Upper lobe of right lung (tissue), 1 donor: ENCODE results near the gene QSOX2. TPM values are rescaled to one million over a fixed set of nuclear protein-coding genes. Genes with fewer than 3 reads are reported as not detected.
A peak's percentile ranks its signal among the peaks of the same experiment; 100 is the strongest.

Source experiments
- ATAC-seq: fragments of 200-7000 bp; cut with Tn5 transposase; one replicate; pipeline ENCODE4 v1.9.1; 2020; ENCODE audit warnings: mild to moderate bottlenecking, moderate library complexity
- DNase-seq: peaks from one replicate; pipeline ENCODE4 v3.0.0-alpha.2; 2020
- H3K27ac ChIP-seq: fragments of 200-600 bp; one replicate; pipeline ENCODE4 v1.8.0; 2022
- H3K27me3 ChIP-seq: fragments of 200-600 bp; one replicate; pipeline ENCODE4 v1.8.0; 2022; ENCODE audit warnings: mild to moderate bottlenecking
- H3K36me3 ChIP-seq: fragments of 200-600 bp; one replicate; pipeline ENCODE4 v1.8.0; 2022
- H3K4me1 ChIP-seq: fragments of 200-600 bp; one replicate; pipeline ENCODE4 v1.8.0; 2022
- H3K4me3 ChIP-seq: fragments of 200-600 bp; one replicate; pipeline ENCODE4 v1.8.0; 2022; ENCODE audit warnings: mild to moderate bottlenecking
- H3K9me3 ChIP-seq: fragments of 200-600 bp; one replicate; pipeline ENCODE4 v1.8.0; 2022
- CTCF ChIP-seq: fragments of 200-600 bp; IDR thresholded peaks from one replicate; pipeline ENCODE4 v1.8.0; 2022; ENCODE audit warnings: antibody characterized with exemption
- intact Hi-C: fragments of 100-400 bp; cut with DNase I; formaldehyde crosslinking; loops from one replicate; pipeline ENCODE4 v1.11.0; 2022
- total RNA-seq: library from RNA; stranded (reverse); fragmentation: NEBNext Ultra II Directional; extraction: Animal tissue kit (Norgen Biotek cat#: 25700); gene quantifications from one replicate; pipeline ENCODE4 v1.2.1, GENCODE V29; 2021
- donor health status: DM: no; HTN: yes; CAD: no; lungs with severe emphysema.

Gene QSOX2
- total RNA-seq, 1 donor from 2014 or later = 13.1 TPM

DNA sequence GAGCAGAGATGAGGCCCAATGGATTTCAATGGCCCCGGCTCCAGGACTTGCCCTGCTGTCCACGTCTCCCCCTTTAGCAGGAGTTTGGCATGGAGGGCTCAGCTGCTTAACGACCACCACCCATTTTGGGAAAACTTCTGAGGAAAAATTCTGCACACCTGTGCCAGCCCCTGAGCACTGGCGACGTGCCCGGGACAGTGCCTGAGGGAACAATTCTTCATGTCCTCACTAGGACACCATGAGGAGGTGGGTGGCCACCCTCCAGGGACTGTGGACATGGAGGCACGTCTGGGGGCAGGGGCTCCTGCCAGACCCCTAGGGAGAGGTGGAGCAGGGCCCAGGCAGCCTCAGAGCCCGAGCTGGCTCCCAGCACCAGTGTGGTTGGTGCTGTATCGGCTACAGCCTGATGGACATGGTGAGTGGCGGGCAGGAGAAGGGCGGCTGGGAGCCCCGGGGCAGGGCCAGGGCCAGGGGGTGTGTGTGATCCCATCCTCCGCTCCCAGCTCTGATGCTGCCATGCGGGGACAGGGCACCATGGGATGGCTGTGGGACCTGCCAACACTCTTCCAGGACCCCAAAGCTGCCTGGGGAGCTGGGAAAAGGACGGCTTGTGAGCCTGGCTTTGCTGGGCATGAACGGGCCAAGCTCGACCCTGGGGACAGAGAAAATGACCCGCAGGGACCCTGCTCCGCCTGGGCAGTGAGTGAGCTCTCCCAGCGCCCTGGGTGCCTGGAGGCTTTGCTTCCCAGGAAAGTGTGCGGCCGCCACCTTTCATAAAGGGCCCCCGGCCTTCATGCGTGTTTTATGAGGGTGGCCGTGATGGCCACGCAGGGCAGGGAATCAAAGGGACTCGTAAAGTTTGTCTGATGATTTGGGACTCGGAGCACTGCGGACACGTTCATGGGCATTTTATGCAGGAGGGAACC, 3.6 kb upstream of the QSOX2 start:
- H3K4me3 ChIP-seq = no peak overlapping the region
- intact Hi-C loops = no loop called here
- H3K4me1 ChIP-seq = peaks cover 10% of the 10 kb centered on the region
- no peak for ATAC-seq
- DNase-seq = no peak
- TF ChIP-seq CTCF = no peak
- no peaks in the 10 kb centered on the region for H3K9me3 ChIP-seq
- H3K36me3 ChIP-seq = no peaks in the 10 kb centered on the region
- H3K27me3 ChIP-seq = peaks cover 8% of the 10 kb centered on the region
- no peak overlapping the region for H3K27ac ChIP-seq

DNA sequence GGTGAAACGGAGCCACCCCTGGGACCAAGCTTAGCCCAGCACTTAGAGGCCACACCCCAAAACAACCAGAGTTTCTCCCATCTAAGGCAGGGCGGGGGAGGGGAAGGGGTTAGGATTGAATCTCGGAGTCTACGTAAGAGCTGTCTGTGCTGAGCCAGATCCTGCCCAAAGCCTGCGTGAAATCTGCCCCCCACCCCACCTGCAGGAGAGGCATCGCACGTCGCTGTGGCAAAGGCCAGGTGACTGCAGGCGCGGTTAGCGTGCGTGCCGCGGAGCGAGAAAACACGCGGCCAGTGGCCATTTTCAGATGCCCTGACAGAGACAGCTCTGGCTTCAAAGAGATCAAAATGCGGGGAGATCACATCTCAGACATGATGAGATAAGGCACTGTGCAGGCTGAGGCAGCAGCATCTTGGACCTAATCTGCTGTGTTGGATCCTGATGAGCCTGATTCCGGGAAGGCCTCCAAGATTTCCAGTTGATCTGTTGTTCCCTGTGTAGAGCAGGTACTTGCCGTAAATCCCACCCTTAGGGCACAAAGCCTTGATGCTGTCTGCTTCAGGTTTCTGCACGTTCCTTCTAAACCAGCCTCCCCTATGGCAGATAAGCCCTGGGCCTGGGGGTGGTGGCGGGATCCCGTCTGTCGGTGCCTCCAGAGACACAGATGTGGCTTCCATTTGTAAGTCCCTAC, 2.5 kb upstream of the QSOX2 start:
- no peak for ATAC-seq
- intact Hi-C loops = no loop called here
- Histone ChIP-seq H3K9me3 (no peaks in the 10 kb centered on the region), H3K4me3 (no peak overlapping the region), H3K36me3 (no peaks in the 10 kb centered on the region), H3K27me3 (peaks cover under 1% of the 10 kb centered on the region), H3K27ac (no peak overlapping the region), H3K4me1 (peaks cover 21% of the 10 kb centered on the region)
- DNase-seq = no peak
- no peak for TF ChIP-seq CTCF

- H3K36me3 ChIP-seq = no peaks in the 10 kb centered on the region
- DNase-seq (no peak), ATAC-seq (no peak)
- intact Hi-C loops = no loop called here
- no peak overlapping the region for H3K4me3 ChIP-seq
- H3K27me3 ChIP-seq = no peaks in the 10 kb centered on the region
- no peaks in the 10 kb centered on the region for H3K9me3 ChIP-seq
- TF ChIP-seq CTCF = no peak
- H3K27ac ChIP-seq = no peak overlapping the region
- H3K4me1 ChIP-seq = peaks cover 22% of the 10 kb centered on the region
Observed at GRCh38 chr9:136247551-136247916, 1.9 kb upstream of the QSOX2 start.

GRCh38 chr9:136246849-136247550, 1.4 kb upstream of the QSOX2 start:
- intact Hi-C loops = no loop called here
- Histone ChIP-seq H3K9me3 (no peaks in the 10 kb centered on the region), H3K27ac (no peak overlapping the region), H3K36me3 (no peaks in the 10 kb centered on the region), H3K4me3 (no peak overlapping the region), H3K27me3 (no peaks in the 10 kb centered on the region), H3K4me1 (peaks cover 22% of the 10 kb centered on the region)
- TF ChIP-seq CTCF = no peak
- no peak for ATAC-seq
- DNase-seq = no peak

DNA sequence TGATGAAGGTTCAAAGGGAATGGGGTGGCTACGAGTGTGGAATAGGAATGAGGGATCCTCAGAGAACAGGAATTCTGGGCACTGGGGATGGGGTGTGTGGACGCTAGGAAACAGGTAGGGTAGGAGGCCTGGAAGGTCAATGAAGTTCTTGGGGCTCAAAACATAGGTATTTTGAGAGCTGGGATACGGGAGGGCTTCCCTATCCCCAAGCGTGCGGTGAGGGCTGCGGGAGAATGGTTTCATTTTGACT, 718 bp downstream of the QSOX2 start:
- Histone ChIP-seq H3K4me3 (peak overlapping the region; percentile 78), H3K27ac (no peak overlapping the region), H3K4me1 (peaks cover 22% of the 10 kb centered on the region), H3K27me3 (no peaks in the 10 kb centered on the region), H3K36me3 (no peaks in the 10 kb centered on the region), H3K9me3 (no peaks in the 10 kb centered on the region)
- intact Hi-C loops = no loop called here
- TF ChIP-seq CTCF = no peak
- ATAC-seq (no peak), DNase-seq (no peak)
